ENCODE results near the gene LEUTX.

DNA sequence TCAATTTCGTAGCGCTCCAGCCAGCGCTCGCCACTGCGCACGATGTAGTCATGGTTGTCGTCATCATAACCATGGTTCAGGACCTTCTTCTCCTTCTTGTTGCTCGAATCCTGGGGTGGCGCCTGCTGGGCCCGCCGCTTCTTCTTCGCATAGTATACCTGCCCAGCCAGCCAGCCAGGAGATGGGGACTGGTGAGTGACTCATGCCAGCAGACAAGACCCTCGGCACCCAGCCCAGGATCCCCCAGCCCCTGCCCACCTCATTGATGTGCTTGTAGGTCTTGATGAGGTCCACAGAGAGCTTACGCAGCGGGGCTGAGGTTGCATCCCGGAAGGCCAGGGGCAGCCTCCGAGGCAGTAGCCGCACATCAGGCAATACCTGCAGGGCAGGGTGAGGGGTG lies 51.8 kb downstream of the LEUTX start:
- TF ChIP-seq, protein P1, sequence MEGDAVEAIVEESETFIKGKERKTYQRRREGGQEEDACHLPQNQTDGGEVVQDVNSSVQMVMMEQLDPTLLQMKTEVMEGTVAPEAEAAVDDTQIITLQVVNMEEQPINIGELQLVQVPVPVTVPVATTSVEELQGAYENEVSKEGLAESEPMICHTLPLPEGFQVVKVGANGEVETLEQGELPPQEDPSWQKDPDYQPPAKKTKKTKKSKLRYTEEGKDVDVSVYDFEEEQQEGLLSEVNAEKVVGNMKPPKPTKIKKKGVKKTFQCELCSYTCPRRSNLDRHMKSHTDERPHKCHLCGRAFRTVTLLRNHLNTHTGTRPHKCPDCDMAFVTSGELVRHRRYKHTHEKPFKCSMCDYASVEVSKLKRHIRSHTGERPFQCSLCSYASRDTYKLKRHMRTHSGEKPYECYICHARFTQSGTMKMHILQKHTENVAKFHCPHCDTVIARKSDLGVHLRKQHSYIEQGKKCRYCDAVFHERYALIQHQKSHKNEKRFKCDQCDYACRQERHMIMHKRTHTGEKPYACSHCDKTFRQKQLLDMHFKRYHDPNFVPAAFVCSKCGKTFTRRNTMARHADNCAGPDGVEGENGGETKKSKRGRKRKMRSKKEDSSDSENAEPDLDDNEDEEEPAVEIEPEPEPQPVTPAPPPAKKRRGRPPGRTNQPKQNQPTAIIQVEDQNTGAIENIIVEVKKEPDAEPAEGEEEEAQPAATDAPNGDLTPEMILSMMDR (IDR thresholded peaks at IDR 0.05), result no peak
- TF ChIP-seq POLR2AphosphoS5 (IDR thresholded peaks at IDR 0.05; ENCODE audit: low read depth, low read length), result no peak

Measured in Panc1 (cell line).